ENCODE results near the gene STRBP. TPM values are rescaled to one million over a fixed set of nuclear protein-coding genes. Genes with fewer than 3 reads are reported as not detected.

STRBP gene
- total RNA-seq, 2 experiments from 2014 or later: 40.7 to 43.2 TPM

DNA sequence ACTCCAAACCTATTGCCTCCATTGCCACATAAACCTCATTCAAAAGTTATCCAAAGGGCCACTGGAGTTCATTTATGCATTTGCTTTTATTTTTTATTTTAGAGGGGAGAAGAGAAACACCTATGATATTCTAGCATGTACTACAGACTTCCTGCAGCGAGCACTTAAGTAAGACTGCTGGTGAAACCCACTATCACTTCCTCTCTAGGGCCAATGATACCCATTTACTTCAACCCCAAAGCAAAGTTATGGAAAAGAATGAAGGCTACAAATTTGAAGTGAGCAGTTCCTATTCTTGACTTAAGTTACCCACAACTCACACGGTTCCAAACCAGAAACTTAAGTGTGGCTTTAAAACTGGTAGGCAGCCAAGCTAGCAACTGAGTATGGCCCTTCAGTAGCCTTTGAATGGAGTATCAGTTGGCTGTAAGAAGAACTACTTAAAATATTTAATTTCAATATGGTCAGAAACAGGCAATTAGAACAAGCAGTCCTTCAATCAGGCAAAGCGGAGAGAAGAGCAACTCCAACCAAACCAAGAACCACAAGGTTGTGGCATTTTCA is 140.8 kb downstream of the STRBP start:
- TF ChIP-seq, protein P1, sequence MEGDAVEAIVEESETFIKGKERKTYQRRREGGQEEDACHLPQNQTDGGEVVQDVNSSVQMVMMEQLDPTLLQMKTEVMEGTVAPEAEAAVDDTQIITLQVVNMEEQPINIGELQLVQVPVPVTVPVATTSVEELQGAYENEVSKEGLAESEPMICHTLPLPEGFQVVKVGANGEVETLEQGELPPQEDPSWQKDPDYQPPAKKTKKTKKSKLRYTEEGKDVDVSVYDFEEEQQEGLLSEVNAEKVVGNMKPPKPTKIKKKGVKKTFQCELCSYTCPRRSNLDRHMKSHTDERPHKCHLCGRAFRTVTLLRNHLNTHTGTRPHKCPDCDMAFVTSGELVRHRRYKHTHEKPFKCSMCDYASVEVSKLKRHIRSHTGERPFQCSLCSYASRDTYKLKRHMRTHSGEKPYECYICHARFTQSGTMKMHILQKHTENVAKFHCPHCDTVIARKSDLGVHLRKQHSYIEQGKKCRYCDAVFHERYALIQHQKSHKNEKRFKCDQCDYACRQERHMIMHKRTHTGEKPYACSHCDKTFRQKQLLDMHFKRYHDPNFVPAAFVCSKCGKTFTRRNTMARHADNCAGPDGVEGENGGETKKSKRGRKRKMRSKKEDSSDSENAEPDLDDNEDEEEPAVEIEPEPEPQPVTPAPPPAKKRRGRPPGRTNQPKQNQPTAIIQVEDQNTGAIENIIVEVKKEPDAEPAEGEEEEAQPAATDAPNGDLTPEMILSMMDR (IDR thresholded peaks at IDR 0.05): no peak
- H3K4me3 Mint-ChIP-seq: no peak overlapping the region
- CTCF ChIA-PET: interaction anchor here (2.2 kb wide), 1 partner anchor 222 kb away, joined by 6 read pairs; no protein-coding TSS in a partner anchor

DNA sequence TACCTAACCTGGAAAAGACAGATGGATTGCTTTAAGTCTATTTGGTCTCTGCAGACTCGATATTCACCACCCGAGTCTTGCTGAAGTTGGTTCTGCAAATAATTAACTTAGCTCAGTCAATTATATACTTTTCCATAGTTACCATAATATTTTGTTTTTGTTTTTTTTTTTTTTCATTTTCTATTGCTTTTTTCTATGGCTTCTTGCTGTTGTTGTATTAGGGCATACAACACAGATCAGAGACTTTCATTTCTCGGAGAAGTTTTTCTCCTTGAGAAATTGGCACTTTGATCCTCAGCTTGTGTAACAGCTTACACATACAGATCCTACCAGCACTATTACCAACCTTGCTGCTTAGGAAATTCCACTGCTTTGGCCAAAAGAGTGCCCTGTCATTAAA is 146.9 kb downstream of the STRBP start:
- POLR2A ChIA-PET: interaction anchor here (1.0 kb wide), 1 partner anchor 236 kb away, joined by 3 read pairs; no protein-coding TSS in a partner anchor
- peaks cover 8% of the 10 kb centered on the region for H3K4me1 Mint-ChIP-seq (ENCODE audit: low read depth)
- no peaks in the 10 kb centered on the region for H3K27me3 Mint-ChIP-seq
- H3K36me3 Mint-ChIP-seq (ENCODE audit: low read depth): peaks cover 1% of the 10 kb centered on the region
- DNase-seq (no peak), ATAC-seq (no peak)
- H3K4me3 Mint-ChIP-seq: no peak overlapping the region
- intact Hi-C loops (cut with micrococcal nuclease): no loop called here
- H3K27ac Mint-ChIP-seq: no peak overlapping the region
- H3K9me3 Mint-ChIP-seq: no peaks in the 10 kb centered on the region
- CTCF ChIA-PET: interaction anchor here (0.8 to 1.0 kb wide), 3 partner anchors 13 to 228 kb away, joined by 3 to 5 read pairs (median 3); no protein-coding TSS in a partner anchor
- TF ChIP-seq, protein P1 (IDR thresholded peaks at IDR 0.05): no peak

More for the DNA sequence above, 140.8 kb downstream of the STRBP start:
- Mint-ChIP-seq H3K9me3 (no peaks in the 10 kb centered on the region), H3K4me1 (ENCODE audit: low read depth) (no peaks in the 10 kb centered on the region), H3K36me3 (ENCODE audit: low read depth) (peaks cover 4% of the 10 kb centered on the region), H3K27ac (no peak overlapping the region), H3K27me3 (no peaks in the 10 kb centered on the region)
- intact Hi-C loops (cut with micrococcal nuclease): no loop called here
- no peak for ATAC-seq
- no peak for DNase-seq
- POLR2A ChIA-PET: no interaction called here

DNA sequence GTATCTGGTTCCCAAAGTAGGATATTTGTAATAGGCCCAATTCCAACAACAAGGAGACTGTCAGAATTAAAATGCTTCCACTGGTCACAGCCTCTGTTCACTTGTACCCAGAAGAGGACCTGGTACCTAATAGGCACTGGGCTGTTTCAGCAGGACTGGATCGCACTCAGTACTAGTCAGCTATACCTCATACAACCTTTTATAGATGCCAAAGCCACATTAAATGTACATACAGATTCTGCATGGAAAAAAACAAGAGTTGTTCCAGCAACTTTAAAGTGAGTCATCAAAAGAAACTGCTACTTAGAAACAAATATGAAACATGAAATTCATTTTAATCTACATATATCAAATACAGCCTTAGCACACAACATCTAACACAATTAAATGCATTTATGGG is 147.4 kb downstream of the STRBP start:
- no peaks in the 10 kb centered on the region for H3K9me3 Mint-ChIP-seq

DNA sequence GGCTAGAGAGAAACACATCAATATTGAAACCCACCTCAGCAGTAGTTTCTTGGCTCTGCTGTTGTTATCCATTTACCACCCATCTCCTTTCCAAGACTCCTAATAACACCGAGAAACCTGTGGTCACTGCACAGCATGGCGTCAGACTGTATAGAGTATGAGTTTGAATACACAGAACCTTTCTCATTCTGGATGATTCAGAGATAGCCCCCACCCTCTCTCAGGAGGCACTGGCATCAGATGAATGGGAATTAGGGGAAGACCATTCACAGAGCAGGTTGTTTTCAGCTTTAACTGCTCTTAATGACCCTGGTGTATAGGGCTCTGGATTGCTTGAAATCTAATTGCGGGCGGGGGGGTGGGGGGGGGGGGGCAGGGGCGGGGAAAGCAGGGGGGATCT is 148.3 kb downstream of the STRBP start:
- TF ChIP-seq, protein P1 (IDR thresholded peaks at IDR 0.05): no peak
- ATAC-seq (no peak), DNase-seq (no peak)
- CTCF ChIA-PET: interaction anchor here (1.0 kb wide), 1 partner anchor 230 kb away, joined by 3 read pairs; no protein-coding TSS in a partner anchor
- POLR2A ChIA-PET: no interaction called here
- H3K4me1 Mint-ChIP-seq (ENCODE audit: low read depth): peaks cover 8% of the 10 kb centered on the region
- H3K27me3 Mint-ChIP-seq: no peaks in the 10 kb centered on the region
- intact Hi-C loops (cut with micrococcal nuclease): no loop called here
- no peak overlapping the region for H3K27ac Mint-ChIP-seq
- peaks cover 1% of the 10 kb centered on the region for H3K36me3 Mint-ChIP-seq (ENCODE audit: low read depth)
- H3K4me3 Mint-ChIP-seq: no peak overlapping the region
- no peaks in the 10 kb centered on the region for H3K9me3 Mint-ChIP-seq

More for the DNA sequence above, 147.4 kb downstream of the STRBP start:
- Mint-ChIP-seq H3K27ac (no peak overlapping the region), H3K27me3 (no peaks in the 10 kb centered on the region), H3K4me3 (no peak overlapping the region), H3K4me1 (ENCODE audit: low read depth) (peaks cover 8% of the 10 kb centered on the region), H3K36me3 (ENCODE audit: low read depth) (peaks cover 1% of the 10 kb centered on the region)
- CTCF ChIA-PET: interaction anchor here (0.9 to 1.0 kb wide), 2 partner anchors 19 to 229 kb away, joined by 3 to 5 read pairs; no protein-coding TSS in a partner anchor
- POLR2A ChIA-PET: no interaction called here
- ATAC-seq (no peak), DNase-seq (no peak)
- TF ChIP-seq, protein P1 (IDR thresholded peaks at IDR 0.05): no peak
- intact Hi-C loops (cut with micrococcal nuclease): no loop called here

DNA sequence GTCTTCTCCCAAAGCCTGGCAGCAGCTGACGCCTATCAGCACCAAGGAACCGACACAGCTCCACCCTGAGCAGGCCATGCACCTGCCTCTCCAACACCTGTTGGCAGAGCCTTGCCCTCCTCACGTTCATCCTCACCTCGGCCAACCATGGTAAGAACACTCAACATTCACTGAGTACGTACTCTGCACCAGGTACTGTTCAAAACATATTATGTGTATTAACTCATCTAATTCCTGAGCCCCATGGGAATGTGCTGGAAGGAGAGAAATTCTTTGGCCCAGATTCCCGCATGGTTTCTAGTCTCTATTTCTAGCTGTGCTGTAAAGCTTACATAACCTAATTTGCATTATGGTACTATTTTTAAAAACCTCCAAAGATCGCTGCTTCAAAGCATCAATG is 148.8 kb downstream of the STRBP start:
- DNase-seq (no peak), ATAC-seq (no peak)
- TF ChIP-seq, protein P1 (IDR thresholded peaks at IDR 0.05): no peak
- peaks cover 1% of the 10 kb centered on the region for H3K36me3 Mint-ChIP-seq (ENCODE audit: low read depth)
- intact Hi-C loops (cut with micrococcal nuclease): no loop called here
- peaks cover 8% of the 10 kb centered on the region for H3K4me1 Mint-ChIP-seq (ENCODE audit: low read depth)
- H3K27me3 Mint-ChIP-seq: no peaks in the 10 kb centered on the region
- CTCF ChIA-PET: interaction anchor here (1.0 kb wide), 1 partner anchor 230 kb away, joined by 3 read pairs; no protein-coding TSS in a partner anchor
- H3K4me3 Mint-ChIP-seq: no peak overlapping the region
- no peak overlapping the region for H3K27ac Mint-ChIP-seq
- H3K9me3 Mint-ChIP-seq: no peaks in the 10 kb centered on the region
- POLR2A ChIA-PET: no interaction called here
